ENCODE results near the gene CCNA1.

CCNA1 gene

DNA sequence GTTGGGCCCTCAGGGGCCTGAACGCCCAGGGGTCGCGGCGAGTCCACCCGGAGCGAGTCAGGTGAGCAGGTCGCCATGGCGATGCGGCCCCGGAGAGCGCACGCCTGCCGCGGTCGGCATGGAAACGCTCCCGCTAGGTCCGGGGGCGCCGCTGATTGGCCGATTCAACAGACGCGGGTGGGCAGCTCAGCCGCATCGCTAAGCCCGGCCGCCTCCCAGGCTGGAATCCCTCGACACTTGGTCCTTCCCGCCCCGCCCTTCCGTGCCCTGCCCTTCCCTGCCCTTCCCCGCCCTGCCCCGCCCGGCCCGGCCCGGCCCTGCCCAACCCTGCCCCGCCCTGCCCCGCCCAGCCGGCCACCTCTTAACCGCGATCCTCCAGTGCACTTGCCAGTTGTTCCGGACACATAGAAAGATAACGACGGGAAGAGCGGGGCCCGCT, at the start of gene CCNA1:
CCNA1 (plus strand) TSS at position 390 of the 439 bp plus-strand sequence. CDS start 562 bp downstream, outside the sequence.
- Histone ChIP-seq H3K27ac (ENCODE audit: low read depth, low read length) (no peak within 1 kb of the TSS), H3K9ac (ENCODE audit: low read depth, low read length) (no peak within 1 kb of the TSS)

GRCh38 chr13:36385489-36385888, 46.8 kb upstream of the CCNA1 start:
- H3K27ac ChIP-seq (ENCODE audit: low read depth, low read length) = no peak overlapping the region
- H3K9me3 ChIP-seq (ENCODE audit: control insufficient read depth, insufficient read depth, low read length) = no peaks in the 10 kb centered on the region; the same call in 1 of the 2 replicates
- H3K27me3 ChIP-seq (ENCODE audit: control insufficient read depth, insufficient read depth, low read length) = no peaks in the 10 kb centered on the region
- H3K9ac ChIP-seq (ENCODE audit: low read depth, low read length) = no peak overlapping the region
- H3K4me1 ChIP-seq (ENCODE audit: control insufficient read depth, insufficient read depth, low read length) = no peaks in the 10 kb centered on the region
- H3K4me3 ChIP-seq (ENCODE audit: low read depth, low read length) = no peak overlapping the region
- no peaks in the 10 kb centered on the region for H3K36me3 ChIP-seq (ENCODE audit: control insufficient read depth, insufficient read depth, low read length)

More for the DNA sequence above, at the start of gene CCNA1:
- Histone ChIP-seq H3K4me3 (ENCODE audit: low read depth, low read length) (peak within 1 kb of the TSS; percentile 81), H3K27me3 (ENCODE audit: control insufficient read depth, insufficient read depth, low read length) (peaks cover 61% of the 10 kb centered on the region), H3K9me3 (ENCODE audit: control insufficient read depth, insufficient read depth, low read length) (no peaks in the 10 kb centered on the region), H3K4me1 (ENCODE audit: control insufficient read depth, insufficient read depth, low read length) (peaks cover 7% of the 10 kb centered on the region), H3K36me3 (ENCODE audit: control insufficient read depth, insufficient read depth, low read length) (no peaks in the 10 kb centered on the region)

DNA sequence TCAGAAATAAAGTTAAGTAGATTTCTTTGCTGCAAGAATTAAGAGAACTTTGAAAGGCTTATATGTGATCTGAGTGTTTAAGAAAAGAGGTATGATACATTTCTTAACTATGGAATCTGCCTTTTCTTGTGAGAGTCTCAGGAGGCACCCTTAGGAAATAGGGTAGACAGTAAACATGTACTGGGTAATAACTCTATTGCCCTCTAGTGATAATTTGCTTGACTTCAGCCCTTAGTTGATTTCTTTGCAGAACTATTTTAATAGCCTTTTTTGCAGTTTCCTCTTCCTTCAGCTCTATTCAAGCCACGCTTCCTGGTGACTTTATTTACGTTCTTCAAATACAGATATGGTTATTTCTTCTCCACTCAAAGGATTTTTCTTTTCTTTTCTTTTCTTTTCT, 37.0 kb upstream of the CCNA1 start:
- Histone ChIP-seq H3K9ac (ENCODE audit: low read depth, low read length) (no peak overlapping the region), H3K27me3 (ENCODE audit: control insufficient read depth, insufficient read depth, low read length) (no peaks in the 10 kb centered on the region), H3K9me3 (ENCODE audit: control insufficient read depth, insufficient read depth, low read length) (no peaks in the 10 kb centered on the region), H3K4me1 (ENCODE audit: control insufficient read depth, insufficient read depth, low read length) (no peaks in the 10 kb centered on the region), H3K4me3 (ENCODE audit: low read depth, low read length) (no peak overlapping the region), H3K27ac (ENCODE audit: low read depth, low read length) (no peak overlapping the region), H3K36me3 (ENCODE audit: control insufficient read depth, insufficient read depth, low read length) (no peaks in the 10 kb centered on the region)

GRCh38 chr13:36405151-36405550, 27.1 kb upstream of the CCNA1 start:
- Histone ChIP-seq H3K27me3 (ENCODE audit: control insufficient read depth, insufficient read depth, low read length) (no peaks in the 10 kb centered on the region), H3K36me3 (ENCODE audit: control insufficient read depth, insufficient read depth, low read length) (no peaks in the 10 kb centered on the region), H3K9me3 (ENCODE audit: control insufficient read depth, insufficient read depth, low read length) (no peaks in the 10 kb centered on the region), H3K27ac (ENCODE audit: low read depth, low read length) (no peak overlapping the region), H3K9ac (ENCODE audit: low read depth, low read length) (no peak overlapping the region), H3K4me3 (ENCODE audit: low read depth, low read length) (no peak overlapping the region), H3K4me1 (ENCODE audit: control insufficient read depth, insufficient read depth, low read length) (no peaks in the 10 kb centered on the region)

- no peaks in the 10 kb centered on the region for H3K36me3 ChIP-seq (ENCODE audit: control insufficient read depth, insufficient read depth, low read length)
- no peak overlapping the region for H3K9ac ChIP-seq (ENCODE audit: low read depth, low read length)
- H3K4me1 ChIP-seq (ENCODE audit: control insufficient read depth, insufficient read depth, low read length) = peaks cover 8% of the 10 kb centered on the region
- no peak overlapping the region for H3K4me3 ChIP-seq (ENCODE audit: low read depth, low read length)
- H3K27me3 ChIP-seq (ENCODE audit: control insufficient read depth, insufficient read depth, low read length) = no peaks in the 10 kb centered on the region
- no peaks in the 10 kb centered on the region for H3K9me3 ChIP-seq (ENCODE audit: control insufficient read depth, insufficient read depth, low read length)
- H3K27ac ChIP-seq (ENCODE audit: low read depth, low read length) = no peak overlapping the region
Observed at GRCh38 chr13:36412736-36413135, 19.6 kb upstream of the CCNA1 start.

DNA sequence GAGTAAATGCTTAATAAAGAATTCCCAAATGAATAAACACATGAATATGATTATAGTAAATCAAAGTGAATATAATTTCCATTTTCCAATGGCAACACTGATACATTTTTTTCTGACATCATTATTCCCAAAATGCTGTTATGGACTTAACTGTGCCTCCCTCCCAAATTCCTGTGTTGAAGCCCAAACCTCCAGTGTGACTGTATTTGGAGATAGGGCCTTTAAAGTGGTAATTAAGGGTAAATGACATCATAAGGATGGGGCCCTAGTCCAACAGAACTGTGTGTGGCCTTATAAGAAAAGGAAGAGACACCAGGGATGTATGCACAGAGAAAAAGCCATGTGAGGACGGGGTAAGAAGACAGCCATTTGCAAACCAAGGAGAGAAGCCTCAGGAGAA, 19.1 kb upstream of the CCNA1 start:
- Histone ChIP-seq H3K4me3 (ENCODE audit: low read depth, low read length) (no peak overlapping the region), H3K36me3 (ENCODE audit: control insufficient read depth, insufficient read depth, low read length) (no peaks in the 10 kb centered on the region), H3K27me3 (ENCODE audit: control insufficient read depth, insufficient read depth, low read length) (no peaks in the 10 kb centered on the region), H3K4me1 (ENCODE audit: control insufficient read depth, insufficient read depth, low read length) (peaks cover 12% of the 10 kb centered on the region), H3K9me3 (ENCODE audit: control insufficient read depth, insufficient read depth, low read length) (no peaks in the 10 kb centered on the region), H3K9ac (ENCODE audit: low read depth, low read length) (no peak overlapping the region), H3K27ac (ENCODE audit: low read depth, low read length) (no peak overlapping the region)

GRCh38 chr13:36414461-36414860, 17.8 kb upstream of the CCNA1 start:
- no peak overlapping the region for H3K9ac ChIP-seq (ENCODE audit: low read depth, low read length)
- H3K4me1 ChIP-seq (ENCODE audit: control insufficient read depth, insufficient read depth, low read length) = peaks cover 14% of the 10 kb centered on the region
- no peaks in the 10 kb centered on the region for H3K27me3 ChIP-seq (ENCODE audit: control insufficient read depth, insufficient read depth, low read length)
- H3K36me3 ChIP-seq (ENCODE audit: control insufficient read depth, insufficient read depth, low read length) = no peaks in the 10 kb centered on the region
- no peak overlapping the region for H3K4me3 ChIP-seq (ENCODE audit: low read depth, low read length)
- no peaks in the 10 kb centered on the region for H3K9me3 ChIP-seq (ENCODE audit: control insufficient read depth, insufficient read depth, low read length)
- H3K27ac ChIP-seq (ENCODE audit: low read depth, low read length) = no peak overlapping the region

GRCh38 chr13:36417331-36417730, 15.0 kb upstream of the CCNA1 start:
- Histone ChIP-seq H3K27me3 (ENCODE audit: control insufficient read depth, insufficient read depth, low read length) (no peaks in the 10 kb centered on the region), H3K4me1 (ENCODE audit: control insufficient read depth, insufficient read depth, low read length) (peaks cover 14% of the 10 kb centered on the region), H3K4me3 (ENCODE audit: low read depth, low read length) (no peak overlapping the region), H3K27ac (ENCODE audit: low read depth, low read length) (no peak overlapping the region), H3K9me3 (ENCODE audit: control insufficient read depth, insufficient read depth, low read length) (no peaks in the 10 kb centered on the region), H3K9ac (ENCODE audit: low read depth, low read length) (no peak overlapping the region), H3K36me3 (ENCODE audit: control insufficient read depth, insufficient read depth, low read length) (no peaks in the 10 kb centered on the region)

DNA sequence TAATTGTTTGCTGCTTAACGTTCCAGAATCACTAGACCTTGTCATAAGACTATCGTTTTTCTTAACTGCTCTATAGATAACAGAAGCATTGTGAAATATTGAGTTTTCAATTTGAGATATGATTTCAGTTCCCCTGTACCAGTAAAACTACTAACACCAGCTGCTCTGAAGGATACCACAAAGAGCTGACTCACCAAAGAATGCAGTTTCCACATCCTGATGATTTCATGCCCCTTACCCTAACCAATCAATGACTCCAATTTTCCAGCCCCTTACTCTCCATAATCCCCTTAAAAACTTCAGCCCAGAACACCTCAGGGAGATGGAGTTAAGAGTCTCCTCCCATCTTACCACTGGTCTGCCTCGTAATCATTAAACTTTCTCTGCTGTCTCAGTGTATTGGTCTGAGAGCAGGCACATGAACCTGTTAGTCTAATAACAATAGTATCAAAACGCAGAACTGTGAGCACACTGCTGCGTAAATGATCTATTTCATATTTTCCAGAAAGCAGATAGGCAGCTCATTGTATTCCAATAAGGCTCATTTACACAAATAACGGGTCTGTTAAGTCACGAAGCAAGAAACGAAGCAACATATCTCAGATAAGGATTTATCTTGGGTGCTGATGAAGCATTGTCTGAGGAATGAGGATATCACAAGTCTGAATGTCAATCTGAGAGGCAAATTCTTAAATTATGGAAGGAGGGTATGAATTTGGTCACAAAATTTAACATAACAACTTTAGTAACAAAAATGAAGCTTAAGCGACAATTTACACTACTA, 14.1 kb upstream of the CCNA1 start:
- peak overlapping the region; percentile 44 for H3K27ac ChIP-seq (ENCODE audit: low read depth, low read length)
- no peaks in the 10 kb centered on the region for H3K9me3 ChIP-seq (ENCODE audit: control insufficient read depth, insufficient read depth, low read length)
- H3K4me1 ChIP-seq (ENCODE audit: control insufficient read depth, insufficient read depth, low read length) = peaks cover 14% of the 10 kb centered on the region
- no peaks in the 10 kb centered on the region for H3K36me3 ChIP-seq (ENCODE audit: control insufficient read depth, insufficient read depth, low read length)
- H3K9ac ChIP-seq (ENCODE audit: low read depth, low read length) = no peak overlapping the region
- H3K4me3 ChIP-seq (ENCODE audit: low read depth, low read length) = no peak overlapping the region
- no peaks in the 10 kb centered on the region for H3K27me3 ChIP-seq (ENCODE audit: control insufficient read depth, insufficient read depth, low read length)

DNA sequence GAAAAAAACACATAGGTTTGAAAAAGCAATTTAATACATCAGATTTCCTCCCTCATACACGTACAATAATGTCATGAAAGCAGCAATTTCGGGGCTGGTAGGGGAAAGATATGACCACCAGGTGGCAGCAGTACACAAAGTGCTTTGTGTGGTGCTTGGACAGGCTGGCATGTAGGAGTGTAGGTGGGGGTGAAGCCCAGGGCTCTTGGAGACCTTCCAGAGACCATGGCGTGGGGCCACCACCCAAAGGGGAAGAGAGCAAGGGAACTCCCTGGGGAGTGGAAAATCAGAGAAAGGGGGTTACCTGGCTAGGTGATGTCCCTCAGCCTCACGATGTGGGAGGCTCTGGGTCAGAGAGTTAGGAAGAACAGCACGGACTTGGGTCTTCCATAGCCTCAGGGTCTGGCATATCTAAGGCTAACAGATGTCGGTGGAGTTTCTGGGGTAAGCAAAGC, 11.8 kb upstream of the CCNA1 start:
- Histone ChIP-seq H3K36me3 (ENCODE audit: control insufficient read depth, insufficient read depth, low read length) (no peaks in the 10 kb centered on the region), H3K4me3 (ENCODE audit: low read depth, low read length) (no peak overlapping the region), H3K4me1 (ENCODE audit: control insufficient read depth, insufficient read depth, low read length) (peaks cover 14% of the 10 kb centered on the region), H3K27me3 (ENCODE audit: control insufficient read depth, insufficient read depth, low read length) (no peaks in the 10 kb centered on the region), H3K9me3 (ENCODE audit: control insufficient read depth, insufficient read depth, low read length) (no peaks in the 10 kb centered on the region), H3K27ac (ENCODE audit: low read depth, low read length) (no peak overlapping the region), H3K9ac (ENCODE audit: low read depth, low read length) (no peak overlapping the region)

- Histone ChIP-seq H3K36me3 (ENCODE audit: control insufficient read depth, insufficient read depth, low read length) (no peaks in the 10 kb centered on the region), H3K9me3 (ENCODE audit: control insufficient read depth, insufficient read depth, low read length) (no peaks in the 10 kb centered on the region), H3K4me1 (ENCODE audit: control insufficient read depth, insufficient read depth, low read length) (peaks cover 14% of the 10 kb centered on the region), H3K27me3 (ENCODE audit: control insufficient read depth, insufficient read depth, low read length) (no peaks in the 10 kb centered on the region), H3K4me3 (ENCODE audit: low read depth, low read length) (no peak overlapping the region), H3K27ac (ENCODE audit: low read depth, low read length) (no peak overlapping the region), H3K9ac (ENCODE audit: low read depth, low read length) (no peak overlapping the region)
Observed at GRCh38 chr13:36421447-36421846, 10.8 kb upstream of the CCNA1 start.
